ENCODE data around the gene SLC6A6.

Gene SLC6A6

DNA sequence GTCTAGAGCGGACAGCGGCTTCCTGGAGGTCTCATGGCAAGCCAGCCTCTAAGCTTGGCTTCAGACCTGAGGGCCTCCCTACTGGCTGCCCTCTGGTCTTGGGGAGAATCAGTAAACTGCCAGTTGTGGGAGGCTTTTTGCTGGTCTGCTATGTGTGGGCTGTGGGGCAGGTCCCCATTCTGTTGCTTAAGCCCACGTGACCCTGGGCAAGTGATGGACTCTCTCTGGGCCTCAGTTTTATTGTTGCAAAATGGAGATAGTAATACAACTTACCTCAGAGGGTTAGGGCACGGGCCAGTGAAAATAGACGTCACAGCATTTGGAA, 61.7 kb downstream of the SLC6A6 start:
- in situ Hi-C loops (cut with MboI; ENCODE audit: low sequenced_read_pairs) = no loop called here

DNA sequence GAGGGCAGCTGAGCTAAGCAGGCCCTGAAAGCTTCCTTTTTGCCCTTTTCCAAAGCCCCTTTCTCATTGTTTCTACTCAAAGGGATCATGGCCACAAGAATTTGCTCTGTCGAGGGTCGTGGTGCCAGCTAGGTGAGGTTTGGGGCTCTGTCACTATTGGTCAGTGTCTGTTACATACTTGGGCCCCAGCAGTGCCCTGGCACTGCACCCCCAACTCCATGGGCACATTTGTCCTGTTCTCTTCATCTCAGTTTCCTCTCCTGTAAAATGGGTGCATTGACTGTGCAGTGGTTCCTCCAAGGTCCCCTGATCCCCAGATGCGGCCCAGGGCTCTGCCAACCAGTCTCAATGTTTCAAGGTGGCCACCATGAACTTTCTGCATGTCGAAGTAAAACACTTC, 62.1 kb downstream of the SLC6A6 start:
- in situ Hi-C loops (cut with MboI; ENCODE audit: low sequenced_read_pairs) = no loop called here

DNA sequence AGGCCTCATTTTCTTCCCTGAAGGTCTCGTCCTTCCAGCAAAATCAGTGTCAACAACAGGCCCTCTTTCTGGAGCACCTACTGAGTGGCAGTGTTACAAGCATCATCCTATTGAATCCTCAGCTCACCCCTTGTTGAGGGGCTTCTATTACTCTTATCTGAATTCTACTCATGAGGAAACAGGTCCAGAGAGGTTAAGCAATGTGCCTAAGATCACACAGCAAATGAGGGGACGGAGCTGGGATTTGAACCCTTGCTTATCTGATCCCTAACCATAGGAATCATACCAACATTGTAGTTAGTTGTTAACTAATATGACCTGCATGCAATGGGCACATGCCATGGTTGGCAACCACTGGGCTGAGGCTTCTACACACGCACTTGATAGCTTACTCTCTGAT, 63.0 kb downstream of the SLC6A6 start:
- in situ Hi-C loops (cut with MboI; ENCODE audit: low sequenced_read_pairs) = no loop called here

DNA sequence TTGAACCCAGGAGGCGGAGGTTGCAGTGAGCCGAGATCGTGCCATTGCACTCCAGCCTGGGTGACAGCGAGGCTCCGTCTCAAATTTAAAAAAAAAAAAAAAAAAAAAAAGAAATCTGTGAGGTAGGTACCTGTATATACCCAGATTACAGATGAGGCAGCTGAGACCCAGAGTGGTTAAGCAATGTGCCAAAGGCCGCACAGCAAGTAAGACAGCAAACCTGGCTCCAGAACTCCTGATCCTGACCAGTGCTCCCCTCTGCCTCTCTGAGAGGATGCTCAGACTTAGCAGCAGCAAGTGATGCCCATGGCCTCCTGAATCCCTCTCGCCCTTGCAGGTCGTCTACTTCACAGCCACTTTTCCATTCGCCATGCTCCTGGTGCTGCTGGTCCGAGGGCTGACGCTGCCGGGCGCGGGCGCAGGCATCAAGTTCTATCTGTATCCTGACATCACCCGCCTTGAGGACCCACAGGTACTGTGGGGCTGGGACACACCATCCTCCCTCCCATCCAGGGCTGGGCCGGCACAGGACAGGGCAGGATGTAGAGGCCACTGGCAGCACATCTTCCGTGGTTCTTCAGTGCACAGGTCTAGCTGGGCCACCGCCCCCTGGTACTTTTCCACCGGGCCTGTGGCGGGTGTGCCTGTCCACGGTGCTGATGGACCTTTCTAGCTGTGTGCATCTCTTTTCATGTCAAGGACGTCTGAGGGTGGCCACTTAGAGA, 63.9 kb downstream of the SLC6A6 start:
- in situ Hi-C loops (cut with MboI; ENCODE audit: low sequenced_read_pairs) = no loop called here

DNA sequence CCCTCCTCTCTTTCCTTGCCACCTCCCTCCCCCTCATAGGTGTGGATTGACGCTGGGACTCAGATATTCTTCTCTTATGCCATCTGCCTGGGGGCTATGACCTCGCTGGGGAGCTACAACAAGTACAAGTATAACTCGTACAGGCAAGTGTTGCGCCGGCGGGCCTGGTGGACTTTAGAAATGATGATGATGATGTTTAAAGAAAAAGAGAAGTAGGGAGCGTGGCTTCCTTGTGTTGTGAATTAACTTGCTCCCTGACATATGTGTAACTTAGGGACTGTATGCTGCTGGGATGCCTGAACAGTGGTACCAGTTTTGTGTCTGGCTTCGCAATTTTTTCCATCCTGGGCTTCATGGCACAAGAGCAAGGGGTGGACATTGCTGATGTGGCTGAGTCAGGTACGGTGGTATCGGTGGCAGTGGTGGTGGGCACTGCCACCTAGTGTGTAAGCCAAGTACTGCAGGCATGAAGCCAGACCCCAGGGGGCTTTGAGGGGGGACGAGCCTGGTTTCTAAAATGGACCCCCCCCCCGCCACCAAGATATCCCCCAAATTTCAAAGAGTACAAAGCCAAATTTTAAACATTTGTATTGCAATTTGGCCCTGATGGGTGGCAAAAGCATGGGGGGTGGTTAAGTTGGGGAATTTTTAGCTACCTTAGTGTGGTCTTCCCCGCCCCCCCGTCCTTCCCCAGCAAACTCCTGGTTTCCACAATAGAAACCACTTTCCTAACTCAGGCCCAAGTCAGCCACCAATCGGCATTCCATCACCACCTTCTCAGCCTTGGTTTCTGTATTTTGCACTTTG, 65.6 kb downstream of the SLC6A6 start:
- in situ Hi-C loops (cut with MboI; ENCODE audit: low sequenced_read_pairs) = no loop called here

DNA sequence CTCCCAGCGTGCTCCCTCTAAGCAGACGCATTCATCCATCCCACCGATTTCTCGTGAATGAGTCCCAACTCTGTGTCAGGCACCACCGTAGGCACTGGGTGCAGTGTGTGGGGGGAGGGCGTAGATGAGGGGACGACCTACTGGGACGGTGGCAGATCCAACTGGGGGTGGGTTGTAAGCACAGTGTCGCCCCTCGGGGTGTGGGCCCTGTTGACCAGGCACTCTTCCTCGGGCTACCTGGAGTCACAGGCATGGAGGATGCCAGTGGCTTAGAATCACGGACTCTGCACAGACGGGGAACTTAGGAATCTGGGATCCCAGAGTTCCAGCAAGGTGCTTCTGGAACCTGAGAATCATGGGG, 66.2 kb downstream of the SLC6A6 start:
- in situ Hi-C loops (cut with MboI; ENCODE audit: low sequenced_read_pairs) = no loop called here

DNA sequence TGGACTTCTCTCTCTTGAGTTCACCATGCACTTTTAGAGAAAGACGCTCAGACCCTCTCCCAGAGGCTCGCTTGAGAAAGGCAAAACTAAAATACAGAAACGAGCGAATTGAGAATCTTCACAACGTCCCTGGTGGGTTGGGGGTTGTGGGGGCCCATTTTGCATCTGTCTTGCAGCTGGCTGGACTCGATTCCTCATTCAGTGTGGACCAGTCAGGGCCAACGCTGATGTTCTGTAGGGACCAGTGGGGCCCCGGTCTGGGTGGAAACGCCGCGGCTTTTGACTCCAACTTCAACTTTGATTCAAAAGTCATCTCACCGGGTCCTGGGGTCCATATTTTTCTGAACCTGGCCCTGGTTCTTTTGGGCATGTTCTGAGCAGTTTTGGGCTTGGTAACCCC, 68.1 kb downstream of the SLC6A6 start:
- in situ Hi-C loops (cut with MboI; ENCODE audit: low sequenced_read_pairs) = no loop called here

DNA sequence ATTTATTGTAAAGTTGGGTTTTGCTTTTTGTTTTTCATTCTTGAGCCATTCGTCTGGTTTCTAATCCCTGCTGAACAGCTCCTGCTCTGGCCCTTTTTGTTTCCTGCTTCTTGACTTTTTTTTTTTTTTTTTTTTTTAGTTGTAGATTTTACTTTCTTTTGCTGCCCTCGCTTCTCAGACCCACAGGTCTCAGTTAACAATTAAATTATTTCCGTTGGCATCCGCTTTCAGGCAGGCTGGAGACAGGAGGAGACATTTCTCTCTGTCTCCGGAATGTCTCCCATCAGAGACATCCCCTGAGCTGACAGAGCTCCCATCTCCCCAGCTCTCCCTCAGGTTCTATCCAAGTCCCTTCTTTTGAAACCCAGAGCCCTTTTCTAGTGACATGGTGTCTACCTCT, 68.6 kb downstream of the SLC6A6 start:
- in situ Hi-C loops (cut with MboI; ENCODE audit: low sequenced_read_pairs) = no loop called here

DNA sequence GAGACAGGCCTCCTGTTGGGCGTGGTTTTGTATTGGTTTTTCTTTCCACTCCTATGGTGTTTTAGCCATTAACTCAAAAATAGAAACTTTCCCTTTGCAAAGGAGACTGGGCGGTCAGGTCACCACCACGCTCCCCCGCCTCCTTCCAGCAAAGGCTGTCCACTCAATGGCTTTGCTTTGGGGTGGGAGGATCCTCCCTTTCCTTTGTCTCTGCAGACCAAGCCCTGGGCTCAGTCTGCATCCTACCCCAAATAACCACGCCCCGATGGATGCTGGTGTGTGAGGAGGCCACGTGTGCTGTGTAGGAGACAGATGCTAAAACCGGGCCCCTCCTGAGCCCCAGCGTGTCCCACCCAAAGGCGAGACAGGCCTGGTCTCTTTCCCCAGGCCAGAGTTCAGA, 69.3 kb downstream of the SLC6A6 start:
- in situ Hi-C loops (cut with MboI; ENCODE audit: low sequenced_read_pairs) = no loop called here

DNA sequence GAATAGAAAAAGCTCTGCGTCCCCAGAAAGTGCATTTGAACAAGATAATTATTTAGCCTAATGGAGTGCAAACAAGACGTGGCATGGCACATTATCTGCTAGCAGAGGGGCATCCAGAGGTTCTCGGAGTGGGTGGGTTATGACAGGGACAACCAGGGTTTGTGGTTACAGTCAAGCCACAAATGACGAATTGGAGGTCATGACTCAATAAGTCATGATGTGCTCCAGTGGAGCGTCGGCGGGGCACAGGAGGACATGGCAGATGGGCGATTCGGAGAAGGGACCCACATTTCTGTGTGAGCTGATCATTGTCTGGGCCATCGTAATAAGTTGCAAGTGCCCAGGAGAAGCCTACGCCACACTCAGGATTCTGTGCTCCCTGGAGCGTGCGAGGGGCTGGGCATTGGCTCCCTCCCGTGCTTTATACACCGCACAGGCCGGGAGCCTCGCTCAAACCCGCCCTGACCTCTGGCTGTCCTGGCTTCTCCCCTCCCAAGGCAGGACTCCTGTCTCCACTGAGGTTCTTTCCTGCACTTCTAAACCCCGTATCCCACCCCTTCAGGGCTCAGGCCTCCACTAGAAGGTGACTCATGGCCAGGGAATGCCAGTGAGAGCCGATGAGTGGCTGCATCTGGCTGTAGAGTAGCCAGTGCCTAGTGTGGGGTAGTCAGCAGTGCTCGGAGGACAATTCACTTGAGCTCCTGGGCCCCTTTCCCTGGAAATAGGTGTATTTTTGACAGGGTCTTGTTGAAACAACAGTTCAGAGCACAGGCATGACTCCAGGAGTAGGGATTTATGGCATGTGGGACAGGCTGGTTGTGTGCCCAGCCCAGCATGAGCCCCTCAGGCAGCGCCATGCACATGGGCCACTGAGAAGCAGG, 70.3 kb downstream of the SLC6A6 start:
- in situ Hi-C loops (cut with MboI; ENCODE audit: low sequenced_read_pairs) = no loop called here

DNA sequence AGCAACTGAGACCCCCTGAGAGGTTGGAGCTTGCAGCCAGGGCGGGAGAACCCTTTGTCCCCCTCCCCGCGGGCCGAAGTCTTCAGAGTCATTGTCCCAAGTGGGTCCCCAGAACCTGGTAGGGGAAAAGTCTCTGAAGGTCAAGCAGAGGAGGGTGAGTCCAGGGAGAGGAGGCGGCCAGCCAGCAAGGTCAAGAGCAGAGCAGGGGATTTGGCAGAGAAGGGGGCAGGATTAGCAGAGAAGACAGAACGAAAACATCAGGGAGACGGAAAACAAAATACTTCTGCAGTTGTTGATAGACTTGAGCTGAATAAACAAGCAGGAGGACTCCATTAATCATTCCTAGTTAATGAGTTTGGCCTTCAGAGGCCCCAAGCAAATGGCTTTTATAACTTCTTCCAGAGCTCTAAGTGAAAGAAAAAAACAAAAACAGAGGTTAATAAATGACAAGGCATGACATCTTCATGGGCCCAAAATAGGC, 71.0 kb downstream of the SLC6A6 start:
- in situ Hi-C loops (cut with MboI; ENCODE audit: low sequenced_read_pairs) = no loop called here

DNA sequence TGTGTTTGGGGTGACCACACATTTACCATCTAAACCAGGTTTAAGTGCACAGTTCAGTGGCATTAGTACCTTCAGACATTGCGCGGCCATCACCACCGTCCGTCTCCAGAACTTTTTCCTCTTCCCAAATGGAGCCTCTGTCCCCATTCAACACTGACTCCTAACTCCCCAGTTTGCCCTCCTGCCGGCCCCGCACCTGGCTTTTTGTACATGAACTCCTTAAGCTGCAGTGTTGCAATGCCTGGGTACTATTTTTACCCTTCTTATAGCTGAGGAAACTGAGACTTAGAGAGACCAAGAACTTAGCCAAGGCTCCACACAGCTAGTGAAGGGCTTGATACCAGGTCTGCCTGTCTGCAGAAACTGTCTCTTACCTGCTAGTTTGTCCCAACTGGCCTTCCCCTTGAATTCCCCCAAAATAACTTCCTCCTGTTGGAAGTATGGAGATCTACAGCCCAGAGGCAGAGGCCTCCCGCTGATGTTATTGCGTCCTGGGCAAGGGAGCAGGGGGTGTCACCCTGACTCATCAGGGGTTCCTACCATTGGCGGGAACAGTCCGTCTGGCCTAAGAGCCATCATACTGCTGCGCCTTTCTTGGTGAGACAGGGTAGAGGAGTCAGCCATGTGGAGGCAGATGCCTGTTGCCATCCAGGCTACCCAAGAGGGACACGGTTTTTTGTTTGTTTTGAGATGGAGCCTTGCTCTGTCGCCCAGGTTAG, 72.1 kb downstream of the SLC6A6 start:
- in situ Hi-C loops (cut with MboI; ENCODE audit: low sequenced_read_pairs) = no loop called here

DNA sequence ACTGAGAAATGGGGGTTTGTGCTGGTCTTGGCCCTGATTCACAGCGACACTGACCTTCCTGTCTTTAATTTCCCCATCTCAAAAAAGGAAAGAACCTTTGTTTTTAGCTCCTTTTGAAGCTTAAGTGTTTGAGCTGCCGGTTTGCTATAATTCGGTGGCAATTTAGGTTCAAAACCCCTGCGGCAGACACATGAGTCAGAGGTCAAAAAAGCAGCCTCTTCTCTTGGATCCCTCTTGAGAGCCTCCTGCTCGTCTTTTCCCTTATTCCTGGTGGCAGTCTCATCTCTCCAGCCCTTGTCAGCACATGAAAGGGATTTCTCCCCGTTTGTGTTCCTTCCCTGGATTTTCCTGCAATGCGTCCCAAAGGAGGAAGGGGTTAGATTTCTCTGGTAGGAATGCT, 73.2 kb downstream of the SLC6A6 start:
- in situ Hi-C loops (cut with MboI; ENCODE audit: low sequenced_read_pairs) = no loop called here

DNA sequence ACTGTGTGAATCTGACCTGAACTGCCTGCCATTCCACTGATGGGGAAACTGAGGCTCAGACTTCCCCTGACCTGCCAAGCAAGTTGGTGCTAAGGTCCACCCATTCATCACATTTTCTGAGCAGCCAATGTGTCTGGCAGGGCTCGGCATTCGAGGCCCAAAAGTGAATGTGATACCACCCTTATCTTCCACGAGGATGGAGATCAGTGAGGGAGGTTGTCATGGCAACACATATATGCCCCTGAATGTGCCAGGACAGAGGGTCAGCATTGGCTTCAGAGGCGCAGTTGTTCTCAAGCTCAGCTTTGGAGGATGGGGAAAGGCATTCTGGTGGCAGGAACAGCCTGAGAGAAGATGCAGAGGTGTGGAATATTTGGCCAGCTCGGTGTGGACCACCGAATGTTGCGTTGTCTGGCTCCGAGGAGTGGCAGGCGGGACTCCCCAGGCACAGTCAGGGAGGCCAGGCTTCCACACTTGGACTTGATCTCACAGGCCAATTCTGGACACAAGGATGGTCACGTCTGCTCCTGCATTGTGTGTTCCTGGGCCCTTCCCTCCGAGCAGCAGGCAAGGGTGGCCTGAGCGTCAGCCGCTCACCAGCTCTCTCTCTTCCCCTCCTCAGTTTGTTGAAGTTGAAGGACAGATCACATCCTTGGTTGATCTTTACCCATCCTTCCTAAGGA, 74.3 kb downstream of the SLC6A6 start:
- in situ Hi-C loops (cut with MboI; ENCODE audit: low sequenced_read_pairs) = no loop called here

DNA sequence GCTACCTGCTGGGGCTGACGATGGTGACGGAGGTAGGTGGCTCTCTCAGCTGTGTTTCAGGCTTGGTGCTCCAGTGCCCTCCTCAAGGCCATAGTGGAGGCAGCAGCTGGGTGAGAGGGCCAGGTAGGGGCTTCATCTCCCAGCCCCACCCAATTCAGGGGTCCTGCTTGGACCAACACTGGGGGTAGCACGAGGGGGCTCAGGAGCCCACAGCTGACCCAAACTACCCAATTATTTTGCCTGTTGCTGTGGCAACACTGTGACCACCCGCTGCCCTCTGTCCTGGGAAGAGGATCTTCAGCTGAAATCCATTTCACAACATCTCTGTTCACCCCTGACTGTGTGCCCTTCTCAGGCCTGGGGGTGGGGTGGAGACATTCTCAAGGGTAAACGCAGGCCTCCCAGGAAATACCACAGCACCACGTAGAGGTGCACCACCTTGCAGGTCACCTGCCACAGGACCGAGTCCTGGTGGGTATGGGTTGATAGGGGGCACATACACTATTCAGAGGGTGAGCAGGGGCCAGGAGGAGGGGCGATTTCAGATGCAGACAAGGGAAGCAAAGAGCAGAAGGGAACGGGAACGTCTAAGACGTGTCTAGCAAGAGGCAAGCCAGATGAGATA, 75.0 kb downstream of the SLC6A6 start:
- in situ Hi-C loops (cut with MboI; ENCODE audit: low sequenced_read_pairs) = no loop called here

DNA sequence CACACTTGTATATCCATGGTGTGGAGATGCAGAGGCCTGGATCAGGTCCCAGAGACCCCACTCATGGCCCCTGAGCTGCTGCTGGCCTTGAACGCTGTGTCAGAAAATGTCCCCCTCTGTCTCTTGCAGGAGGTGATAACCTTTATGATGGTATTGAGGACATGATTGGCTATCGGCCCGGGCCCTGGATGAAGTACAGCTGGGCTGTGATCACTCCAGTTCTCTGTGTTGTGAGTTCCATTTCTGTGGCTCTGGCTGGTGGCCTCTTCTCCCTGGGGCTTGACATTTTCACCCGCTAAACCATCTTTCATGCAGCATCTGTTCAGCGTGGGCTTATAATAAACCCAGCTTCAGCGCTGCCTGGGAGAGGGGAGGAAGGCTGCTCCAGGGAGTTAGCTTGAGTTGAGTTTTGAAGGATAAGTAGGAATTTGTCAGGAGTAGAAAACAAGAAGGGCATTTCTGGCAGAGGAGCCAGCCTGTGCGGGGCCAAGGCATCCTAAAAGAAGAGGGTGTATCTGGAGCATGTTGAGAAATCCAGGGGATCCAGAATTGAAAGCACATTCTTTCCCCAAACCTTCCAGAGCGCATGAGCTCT, 76.6 kb downstream of the SLC6A6 start:
- in situ Hi-C loops (cut with MboI; ENCODE audit: low sequenced_read_pairs) = no loop called here

DNA sequence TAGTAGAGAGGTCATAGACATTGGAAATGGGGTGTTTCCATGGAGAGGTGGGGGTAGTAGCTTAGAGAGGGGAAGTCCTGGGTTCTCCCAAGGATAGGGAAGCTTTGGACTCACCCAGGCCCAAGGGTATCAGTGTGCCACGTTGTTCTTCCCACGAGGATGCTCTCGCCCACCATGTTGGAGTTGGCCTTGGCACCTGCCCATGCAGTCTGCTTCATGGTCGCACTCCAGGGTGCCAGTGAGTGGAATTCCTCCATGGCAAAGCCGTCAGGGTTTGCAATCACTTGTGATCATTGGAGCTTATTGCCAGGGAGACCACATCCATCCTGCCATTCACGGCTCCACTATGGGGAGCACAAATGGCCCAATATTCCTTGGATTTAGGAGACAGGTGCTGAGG, 77.2 kb downstream of the SLC6A6 start:
- in situ Hi-C loops (cut with MboI; ENCODE audit: low sequenced_read_pairs) = no loop called here

DNA sequence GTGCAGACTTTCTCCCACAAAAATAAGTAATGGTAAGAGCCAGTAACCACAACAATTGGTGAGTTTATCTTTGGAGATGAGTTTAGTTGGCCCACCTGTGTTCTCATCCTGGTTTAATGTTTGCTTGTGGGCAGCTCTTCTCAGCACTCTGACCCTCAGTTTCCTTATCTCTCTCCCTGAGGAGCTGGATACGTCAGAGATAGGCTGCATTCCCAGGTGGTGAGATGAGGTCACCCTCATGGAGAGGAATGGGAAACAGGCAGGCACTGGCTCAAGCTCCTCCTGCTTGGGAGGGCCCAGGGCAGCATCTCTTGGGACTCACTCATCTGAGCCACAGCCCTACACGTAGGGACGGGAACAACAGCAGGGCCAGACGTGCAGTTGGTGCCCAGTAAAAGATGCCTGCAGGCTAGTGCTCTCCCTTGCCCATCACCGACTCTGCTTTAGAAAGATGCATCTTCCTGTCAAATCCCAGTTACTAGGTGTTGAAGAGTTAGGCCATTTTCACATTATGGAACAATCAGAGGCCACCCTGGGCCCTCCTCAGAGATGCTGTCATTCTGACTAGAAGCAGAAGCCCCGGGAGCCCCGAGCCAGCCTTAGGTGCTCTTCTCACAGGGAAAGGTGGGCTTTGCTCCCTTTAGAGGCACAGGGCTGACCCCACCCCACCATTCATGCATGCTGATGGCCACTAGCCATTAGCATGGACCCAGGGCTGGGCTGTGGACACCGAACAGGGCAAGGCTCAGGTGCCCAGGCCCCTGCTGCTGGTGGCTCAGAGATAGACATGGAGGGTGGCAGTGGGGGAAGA, 78.0 kb downstream of the SLC6A6 start:
- in situ Hi-C loops (cut with MboI; ENCODE audit: low sequenced_read_pairs) = no loop called here

Measured in hTERT RPE-1 (cell line).